H1 (cell line): ENCODE measurements around the gene CHST2. TPM values are rescaled to one million over a fixed set of nuclear protein-coding genes. Genes with fewer than 3 reads are reported as not detected.

Experiments used
- CTCF ChIA-PET: fragments of 300-600 bp; sonication (Branson Sonifier 250); formaldehyde crosslinking; loops from one replicate; lab custom pipeline; 2021; ENCODE audit not compliant: partially characterized antibody; lab: Charles Lee
- POLR2A ChIA-PET: fragments of 300-600 bp; sonication (Branson Sonifier 250); formaldehyde crosslinking; loops from one replicate; lab custom pipeline; 2021; ENCODE audit warnings: inconsistent platforms; ENCODE audit not compliant: partially characterized antibody; lab: Charles Lee
- DNase-seq, 2 experiments: peaks; one replicate each; pipeline versions ENCODE4 v3.0.0 to v3.0.0-alpha.2; 2010 to 2022; ENCODE audit warnings: low spot score in 2 of 2, low read depth in 1 of 2, mixed read lengths in 1 of 2
- FAIRE-seq: peaks from 2 replicates; lab custom pipeline; 2011; peaks lifted over from hg19 to GRCh38; lab: Jason Lieb, UNC
- H2AFZ ChIP-seq: 2 replicates; pipeline ENCODE4 v1.8.1; 2012; ENCODE audit warnings: low read length, inconsistent platforms
- H2AK5ac ChIP-seq: 2 replicates; pipeline ENCODE4 v1.6.1; 2013; ENCODE audit warnings: low read depth, low read length
- H2BK120ac ChIP-seq: replicated peaks from 2 replicates; pipeline ENCODE3; 2013; ENCODE audit warnings: low read depth, low read length, inconsistent platforms
- H2BK12ac ChIP-seq: 2 replicates; pipeline ENCODE4 v1.6.1; 2013; ENCODE audit warnings: low read depth, low read length
- H2BK15ac ChIP-seq: 2 replicates; pipeline ENCODE4 v1.6.1; 2013; ENCODE audit warnings: low read length
- H2BK20ac ChIP-seq: 2 replicates; pipeline ENCODE4 v1.6.1; 2013; ENCODE audit warnings: low read length
- H2BK5ac ChIP-seq: 2 replicates; pipeline ENCODE4 v1.6.1; 2013; ENCODE audit warnings: low read depth, low read length
- H3K14ac ChIP-seq: 2 replicates; pipeline ENCODE4 v1.6.1; 2013; ENCODE audit warnings: inconsistent platforms; ENCODE audit not compliant: insufficient read length
- H3K18ac ChIP-seq: 2 replicates; pipeline ENCODE4 v1.6.1; 2013; ENCODE audit warnings: low read length; ENCODE audit errors: extremely low read depth
- H3K23ac ChIP-seq: 2 replicates; pipeline ENCODE4 v1.6.1; 2013; ENCODE audit warnings: inconsistent platforms; ENCODE audit not compliant: insufficient read length
- H3K23me2 ChIP-seq: 2 replicates; pipeline ENCODE4 v1.6.1; 2013; ENCODE audit warnings: low read depth, low read length
- H3K27ac ChIP-seq: 2 replicates; pipeline ENCODE4 v1.6.1; 2011; ENCODE audit warnings: low read depth, low read length, inconsistent platforms
- H3K27me3 ChIP-seq, 4 experiments: replicated peaks in 1 of 4; 1 replicate in 1 of 4; 2 replicates in 3 of 4; pipeline versions ENCODE4 v1.6.1 to v1.8.1; 2011 to 2013; ENCODE audit warnings: low read length in 3 of 4, mild to moderate bottlenecking in 3 of 4, inconsistent platforms in 2 of 4, mixed read lengths in 2 of 4, moderate library complexity in 1 of 4; ENCODE audit not compliant: control insufficient read depth in 3 of 4, insufficient read depth in 3 of 4; ENCODE audit errors: extremely low read depth in 1 of 4
- H3K36me3 ChIP-seq, 4 experiments: 2 replicates each; pipeline versions ENCODE4 v1.6.1 to v1.8.1; 2011 to 2013; ENCODE audit warnings: mild to moderate bottlenecking in 4 of 4, low read length in 3 of 4, moderate library complexity in 2 of 4, control low read depth in 1 of 4, inconsistent platforms in 1 of 4; ENCODE audit not compliant: insufficient read depth in 4 of 4, control insufficient read depth in 2 of 4
- H3K4ac ChIP-seq: replicated peaks from 2 replicates; pipeline ENCODE3; 2013; ENCODE audit warnings: low read length, low read depth, mixed read lengths, inconsistent platforms; ENCODE audit not compliant: insufficient read length
- H3K4me1 ChIP-seq, 4 experiments: replicated peaks in 1 of 4; 1 replicate in 1 of 4; 2 replicates in 3 of 4; pipeline versions ENCODE4 v1.6.1 to v1.8.1; 2011 to 2013; ENCODE audit warnings: low read length in 3 of 4, inconsistent platforms in 2 of 4, mixed read lengths in 1 of 4; ENCODE audit not compliant: insufficient read depth in 4 of 4, control insufficient read depth in 3 of 4
- H3K4me2 ChIP-seq, 2 experiments: 2 replicates each; pipeline versions ENCODE4 v1.6.1 to v1.8.1; 2011 to 2013; ENCODE audit warnings: low read depth in 2 of 2, low read length in 2 of 2, control low read depth in 1 of 2, inconsistent platforms in 1 of 2, mild to moderate bottlenecking in 1 of 2; ENCODE audit not compliant: insufficient read depth in 1 of 2
- H3K4me3 ChIP-seq, 4 experiments: fragments of 200-600, 300-600 bp in 1 of 4; sonication (generic), shearing (Covaris generic), sonication (Bioruptor Twin) in 1 of 4; 2 replicates each; pipeline versions ENCODE4 v1.5.1 to v1.8.1; 2011 to 2016; ENCODE audit warnings: low read length in 4 of 4, low read depth in 3 of 4, control low read depth in 2 of 4, inconsistent platforms in 2 of 4, mild to moderate bottlenecking in 2 of 4, mixed read lengths in 1 of 4, moderate library complexity in 1 of 4; ENCODE audit not compliant: insufficient read depth in 2 of 4; ENCODE audit errors: extremely low read depth in 1 of 4
- H3K56ac ChIP-seq: replicated peaks from 2 replicates; pipeline ENCODE3; 2013; ENCODE audit warnings: low read depth, mild to moderate bottlenecking, mixed read lengths, low read length, inconsistent platforms; ENCODE audit not compliant: insufficient read length
- H3K79me1 ChIP-seq: 2 replicates; pipeline ENCODE4 v1.6.1; 2013; ENCODE audit warnings: low read depth, low read length, control low read depth
- H3K79me2 ChIP-seq, 2 experiments: 2 replicates each; pipeline versions ENCODE4 v1.6.1 to v1.8.1; 2012 to 2013; ENCODE audit warnings: low read length in 2 of 2, mild to moderate bottlenecking in 2 of 2, inconsistent platforms in 1 of 2; ENCODE audit not compliant: insufficient read depth in 2 of 2, control insufficient read depth in 1 of 2
- H3K9ac ChIP-seq, 4 experiments: replicated peaks in 1 of 4; 1 replicate in 1 of 4; 2 replicates in 3 of 4; pipeline versions ENCODE4 v1.6.1 to v1.8.1; 2011 to 2013; ENCODE audit warnings: low read depth in 3 of 4, low read length in 3 of 4, control low read depth in 2 of 4, mild to moderate bottlenecking in 2 of 4, moderate library complexity in 2 of 4, inconsistent platforms in 1 of 4; ENCODE audit errors: extremely low read depth in 1 of 4
- H3K9me3 ChIP-seq, 2 experiments: 2 replicates each; pipeline versions ENCODE4 v1.6.1 to v1.8.1; 2012 to 2013; ENCODE audit warnings: mild to moderate bottlenecking in 2 of 2, moderate library complexity in 2 of 2, control low read depth in 1 of 2, inconsistent platforms in 1 of 2, low read depth in 1 of 2, low read length in 1 of 2, mixed read lengths in 1 of 2; ENCODE audit not compliant: insufficient read depth in 2 of 2
- H4K20me1 ChIP-seq, 2 experiments: replicated peaks in 1 of 2; 2 replicates each; pipeline versions ENCODE3 to v1.8.1; 2011 to 2013; ENCODE audit warnings: inconsistent platforms in 2 of 2, low read length in 2 of 2, mild to moderate bottlenecking in 1 of 2; ENCODE audit not compliant: insufficient read depth in 2 of 2, control insufficient read depth in 1 of 2
- H4K5ac ChIP-seq: 2 replicates; pipeline ENCODE4 v1.6.1; 2013; ENCODE audit warnings: low read length, low read depth, mixed read lengths, inconsistent platforms; ENCODE audit not compliant: insufficient read length
- H4K8ac ChIP-seq: 2 replicates; pipeline ENCODE4 v1.8.0; 2013; ENCODE audit warnings: mild to moderate bottlenecking, moderate library complexity, low read length, inconsistent platforms; ENCODE audit not compliant: insufficient read depth; ENCODE audit errors: extremely low read depth
- H4K91ac ChIP-seq: replicated peaks from 2 replicates; pipeline ENCODE3; 2013; ENCODE audit warnings: low read length, mixed read lengths, inconsistent platforms; ENCODE audit not compliant: insufficient read length
- BCL11A ChIP-seq, 2 experiments: IDR thresholded peaks; one replicate each; pipeline ENCODE4 v1.6.1; 2011; ENCODE audit warnings: low read depth in 2 of 2, low read length in 2 of 2, mild to moderate bottlenecking in 2 of 2
- EGR1 ChIP-seq: IDR thresholded peaks from 2 replicates; pipeline ENCODE4 v1.6.1; 2011; ENCODE audit warnings: low read depth, low read length, borderline replicate concordance
- GABPA ChIP-seq: IDR thresholded peaks from 2 replicates; pipeline ENCODE4 v1.6.1; 2011; ENCODE audit warnings: mild to moderate bottlenecking, low read length, moderate library complexity, borderline replicate concordance; ENCODE audit not compliant: insufficient read depth
- HDAC2 ChIP-seq, 2 experiments: fragments of 300-600 bp in 1 of 2; sonication (generic) in 1 of 2; IDR thresholded peaks; 2 replicates each; pipeline ENCODE4 v1.6.1; 2011 to 2012; ENCODE audit warnings: low read depth in 2 of 2, low read length in 2 of 2, mild to moderate bottlenecking in 2 of 2, moderate library complexity in 2 of 2, borderline replicate concordance in 1 of 2, inconsistent platforms in 1 of 2
- KDM5A ChIP-seq: fragments of 200-600 bp; IDR thresholded peaks from 2 replicates; pipeline ENCODE4 v1.7.1; 2012; ENCODE audit warnings: mild to moderate bottlenecking, low read length, inconsistent platforms, mixed read lengths
- POLR2A ChIP-seq, 2 experiments: IDR thresholded peaks; 1 replicate in 1 of 2; 2 replicates in 1 of 2; pipeline ENCODE4 v1.6.1; 2011; ENCODE audit warnings: low read depth in 2 of 2, low read length in 2 of 2, mild to moderate bottlenecking in 2 of 2; ENCODE audit errors: control extremely low read depth in 1 of 2
- POU5F1 ChIP-seq: IDR thresholded peaks from 2 replicates; pipeline ENCODE4 v1.6.1; 2011; ENCODE audit warnings: low read depth, mild to moderate bottlenecking, low read length, moderate library complexity
- RAD21 ChIP-seq, 2 experiments: IDR thresholded peaks in 1 of 2; conservative IDR thresholded peaks in 1 of 2; 2 replicates each; pipeline ENCODE4 v1.6.1; 2011; ENCODE audit warnings: low read depth in 2 of 2, low read length in 2 of 2, improper control_type of control experiment in 1 of 2, inconsistent platforms in 1 of 2, mild to moderate bottlenecking in 1 of 2, moderate library complexity in 1 of 2
- SIRT6 ChIP-seq: IDR thresholded peaks from one replicate; pipeline ENCODE4 v1.7.1; 2012; ENCODE audit warnings: low read length, inconsistent platforms
- SIX5 ChIP-seq: IDR thresholded peaks from 2 replicates; pipeline ENCODE4 v1.6.1; 2011; ENCODE audit warnings: mild to moderate bottlenecking, low read depth, low read length
- TAF7 ChIP-seq: optimal IDR thresholded peaks from 2 replicates; pipeline ENCODE3; 2011; ENCODE audit warnings: low read depth, mild to moderate bottlenecking, inconsistent platforms, low read length, moderate library complexity, borderline replicate concordance
- WGBS, 2 experiments: shearing (Covaris generic) in 1 of 2; methylation state at CpG; one replicate each; pipeline versions ENCODE4 v1.1.6 to v1.1.7; 2013 to 2015; ENCODE audit warnings: low lambda C conversion rate in 2 of 2, mixed read lengths in 2 of 2, inconsistent platforms in 1 of 2, low coverage in 1 of 2, missing lambda C conversion rate in 1 of 2; ENCODE audit not compliant: insufficient replicate concordance in 2 of 2, insufficient coverage in 1 of 2, insufficient read length in 1 of 2; ENCODE audit errors: extremely low coverage in 1 of 2, missing lambda C conversion rate in 1 of 2; 5-methylcytosine and 5-hydroxymethylcytosine counted together
- polyA plus RNA-seq, 7 experiments: library from polyadenylated mRNA; depleted of rRNA in 3 of 7; stranded (reverse) in 5 of 7; unstranded in 2 of 7; fragments of >200 nt in 5 of 7; fragments of 200-250 nt in 2 of 7; gene quantifications; 1 replicate in 5 of 7; 2 replicates in 1 of 7; 4 replicates in 1 of 7; pipeline versions ENCODE4 v1.2.1 to v1.2.3, GENCODE V29; 2011 to 2013; ENCODE audit warnings: missing spikeins in 2 of 7, mixed read lengths in 2 of 7
- total RNA-seq: library from RNA; stranded (reverse); fragmentation: NEBNext Ultra II Directional; extraction: Animal tissue kit (Norgen Biotek cat#: 25700); gene quantifications from 2 replicates; pipeline ENCODE4 v1.2.1, GENCODE V29; 2021

Gene CHST2
- total and polyA plus RNA-seq, 2 of the 8 experiments (the other 6 are each of a cell fraction or from before 2014, with no cell fraction given) = 3.2 to 15.1 TPM

GRCh38 chr3:143070977-143071551 lies 48.5 kb upstream of the CHST2 start:
- H3K23ac ChIP-seq = no peak overlapping the region
- WGBS, 2 experiments = 45% methylated on average over 3 of the region's 3 CpGs; no CpG with 5 or more reads in 1 of the 2 experiments
- no peak for TF ChIP-seq POLR2A (IDR thresholded peaks at IDR 0.05; ENCODE audit: control extremely low read depth in 1 of 2, low read depth in 2 of 2, low read length in 2 of 2)
- no peak for TF ChIP-seq BCL11A (IDR thresholded peaks at IDR 0.05; ENCODE audit: low read depth in 2 of 2, low read length in 2 of 2)
- TF ChIP-seq SIX5 = no peak
- TF ChIP-seq SIRT6 = no peak
- no peak for TF ChIP-seq HDAC2 (IDR thresholded peaks at IDR 0.05; ENCODE audit: borderline replicate concordance in 1 of 2, low read depth in 2 of 2, low read length in 2 of 2)
- no peak for TF ChIP-seq GABPA
- no peak for TF ChIP-seq POU5F1
- TF ChIP-seq TAF7 = no peak
- no peak; a peak in 1 of 4 replicates for TF ChIP-seq RAD21 (IDR thresholded peaks at IDR 0.05 in 1 of 2, conservative IDR thresholded peaks at IDR 0.05 in 1 of 2; ENCODE audit: low read depth in 2 of 2, low read length in 2 of 2)
- no peak for TF ChIP-seq KDM5A
- no peak for TF ChIP-seq EGR1
- no peak overlapping the region for H3K56ac ChIP-seq
- DNase-seq (no peak), FAIRE-seq (no peak)
- no peak overlapping the region for H4K5ac ChIP-seq
- no peak overlapping the region for H3K9ac ChIP-seq
- no peak overlapping the region for H3K27ac ChIP-seq
- no peaks in the 10 kb centered on the region for H3K23me2 ChIP-seq
- peak overlapping the region; percentile 48; the same call in 1 of the 2 replicates for H2AFZ ChIP-seq
- no peaks in the 10 kb centered on the region; a peak in 1 of 4 replicates for H3K9me3 ChIP-seq
- H4K91ac ChIP-seq = no peak overlapping the region
- H2BK15ac ChIP-seq = no peak overlapping the region
- H3K4ac ChIP-seq = no peak overlapping the region
- H2BK12ac ChIP-seq = no peak overlapping the region
- H2BK20ac ChIP-seq = no peak overlapping the region
- H2BK5ac ChIP-seq = no peak overlapping the region
- ChIA-PET POLR2A (interaction anchor here (0.8 to 2.0 kb wide), 2 partner anchors 8 to 65 kb away, joined by 3 to 4 read pairs; no protein-coding TSS in a partner anchor), CTCF (interaction anchor here (1.0 to 3.1 kb wide), 6 partner anchors 11 to 542 kb away, joined by 3 to 16 read pairs (median 4); no protein-coding TSS in a partner anchor)
- H3K18ac ChIP-seq = 0 out of 2 replicates have a peak overlapping the region, but pooled peaks have one; percentile 55
- no peaks in the 10 kb centered on the region for H3K79me2 ChIP-seq
- H4K8ac ChIP-seq = no peak overlapping the region
- no peaks in the 10 kb centered on the region for H3K79me1 ChIP-seq
- no peaks in the 10 kb centered on the region for H3K36me3 ChIP-seq
- H3K4me2 ChIP-seq = peak overlapping the region in 1 of 2 experiments; percentile 20; a peak in 1 of 4 replicates
- H4K20me1 ChIP-seq = no peaks in the 10 kb centered on the region
- H3K4me1 ChIP-seq = peaks cover 0 to 12% (median 9%) of the 10 kb centered on the region in 4 experiments; a peak in 5 of 7 replicates
- H2BK120ac ChIP-seq = no peak overlapping the region
- no peak overlapping the region for H2AK5ac ChIP-seq
- H3K14ac ChIP-seq = no peak overlapping the region
- no peak overlapping the region for H3K4me3 ChIP-seq
- H3K27me3 ChIP-seq = no peaks in the 10 kb centered on the region
